Heart left ventricle (tissue), 13 donors: ENCODE results near the gene TRDN.

Source experiments
- CTCF ChIP-seq, 12 donors: fragments of 200-600 bp; sonication (generic) in 4 of 12; IDR thresholded peaks; one replicate each; pipeline versions ENCODE4 v1.5.0 to v1.8.0; 2018 to 2022; ENCODE audit warnings: antibody characterized with exemption in 12 of 12, mild to moderate bottlenecking in 5 of 12
- POLR2A ChIP-seq, 2 donors: fragments of 450-650 bp; IDR thresholded peaks; one replicate each; pipeline ENCODE4 v1.6.1; 2017; ENCODE audit warnings: antibody characterized with exemption in 2 of 2, mild to moderate bottlenecking in 2 of 2, moderate library complexity in 2 of 2
- donor health status: ischemic (EF 13 %, LVEDD 7.1; RV severe dilation, severe dysfunction).
- donor health status: DM: no; HTN: yes; CAD: no.
- donor health status: DM: no; HTN: no; CAD: no.
- donor health status: ischemic (EF 25% LVEDD 6.9; RV normal size, moderate dysfunction).
- donor health status: ischemic (EF 25% LVEDD 5.7; RV mildly dilated, moderate dysfunction).
- donor health status: ischemic (EF 35%, LVEDD 5.7; RV mildly dilated, moderate dysfunction).
- donor health status: nonischemic (EF 11% LVEDD 7.7; RV severe dilation, severe dysfunction).
- donor health status: DM: yes; HTN: yes; CAD: no.
- donor health status: PGD.
- donor health status: ischemic (EF 29% LVEDD 5.4; RV normal size, mild dysfunction).
- donor health status: nonischemic (EF 23%, LVEDD 6.1; RV moderate dilation, normal function).

- TF ChIP-seq CTCF (IDR thresholded peaks at IDR 0.05), result no peak
- no peak for TF ChIP-seq POLR2A (IDR thresholded peaks at IDR 0.05)
Observed at GRCh38 chr6:123661105-123661891, 24.5 kb upstream of the TRDN start.
